H9 (cell line): ENCODE data around the gene INTS7. TPM values are rescaled to one million over a fixed set of nuclear protein-coding genes. Genes with fewer than 3 reads are reported as not detected.

ENCODE experiments used
- DNase-seq: peaks from one replicate; pipeline ENCODE4 v3.0.0-alpha.2; 2017
- H2AFZ ChIP-seq: one replicate; pipeline ENCODE4 v1.6.1; 2013; ENCODE audit warnings: mild to moderate bottlenecking, low read length, control low read depth, moderate library complexity
- H2AK5ac ChIP-seq: 2 replicates; pipeline ENCODE4 v1.6.1; 2013; ENCODE audit warnings: low read length, control low read depth, mixed read lengths; ENCODE audit not compliant: insufficient read length
- H2BK120ac ChIP-seq: one replicate; pipeline ENCODE4 v1.6.1; 2013; ENCODE audit warnings: low read depth, mild to moderate bottlenecking, low read length, control low read depth, inconsistent platforms; ENCODE audit not compliant: poor library complexity, severe bottlenecking
- H2BK12ac ChIP-seq: 2 replicates; pipeline ENCODE4 v1.6.1; 2013; ENCODE audit warnings: low read length, control low read depth, mixed read lengths, low read depth; ENCODE audit not compliant: insufficient read length
- H2BK15ac ChIP-seq: 2 replicates; pipeline ENCODE4 v1.6.1; 2013; ENCODE audit warnings: low read depth, low read length, control low read depth
- H2BK20ac ChIP-seq: one replicate; pipeline ENCODE4 v1.6.1; 2013; ENCODE audit warnings: low read depth, mild to moderate bottlenecking, low read length, control low read depth, inconsistent platforms; ENCODE audit not compliant: poor library complexity, severe bottlenecking
- H2BK5ac ChIP-seq: 2 replicates; pipeline ENCODE4 v1.6.1; 2013; ENCODE audit warnings: low read length, control low read depth, mixed read lengths; ENCODE audit not compliant: insufficient read length
- H3K14ac ChIP-seq: 2 replicates; pipeline ENCODE4 v1.6.1; 2013; ENCODE audit warnings: low read length, control low read depth; ENCODE audit not compliant: insufficient read depth
- H3K18ac ChIP-seq: 2 replicates; pipeline ENCODE4 v1.6.1; 2013; ENCODE audit warnings: low read depth, mild to moderate bottlenecking, mixed read lengths, low read length, control low read depth; ENCODE audit not compliant: insufficient read length
- H3K23ac ChIP-seq: 2 replicates; pipeline ENCODE4 v1.6.1; 2013; ENCODE audit warnings: low read length, control low read depth, mixed read lengths, low read depth; ENCODE audit not compliant: insufficient read length
- H3K23me2 ChIP-seq: 2 replicates; pipeline ENCODE4 v1.6.1; 2013; ENCODE audit warnings: low read depth, mild to moderate bottlenecking, mixed read lengths, low read length, control low read depth; ENCODE audit not compliant: insufficient read length, poor library complexity, severe bottlenecking
- H3K27ac ChIP-seq: 2 replicates; pipeline ENCODE4 v1.5.1; 2013; ENCODE audit warnings: low read length, control low read depth, mixed read lengths, low read depth; ENCODE audit not compliant: insufficient read length
- H3K27me3 ChIP-seq: 2 replicates; pipeline ENCODE4 v1.6.1; 2013; ENCODE audit warnings: low read length, control low read depth, inconsistent platforms; ENCODE audit not compliant: insufficient read depth
- H3K4ac ChIP-seq: 2 replicates; pipeline ENCODE4 v1.6.1; 2013; ENCODE audit warnings: low read depth, mild to moderate bottlenecking, control low read depth, inconsistent platforms, low read length, moderate library complexity
- H3K4me1 ChIP-seq: 2 replicates; pipeline ENCODE4 v1.6.1; 2013; ENCODE audit warnings: low read length, control low read depth, inconsistent platforms; ENCODE audit not compliant: insufficient read depth
- H3K4me2 ChIP-seq: 2 replicates; pipeline ENCODE4 v1.6.1; 2013; ENCODE audit warnings: low read length, control low read depth, mixed read lengths; ENCODE audit not compliant: insufficient read length, insufficient read depth
- H3K56ac ChIP-seq: 2 replicates; pipeline ENCODE4 v1.6.1; 2013; ENCODE audit warnings: low read depth, mild to moderate bottlenecking, mixed read lengths, low read length, control low read depth; ENCODE audit not compliant: insufficient read length
- H3K79me1 ChIP-seq: 2 replicates; pipeline ENCODE4 v1.6.1; 2013; ENCODE audit warnings: low read depth, mild to moderate bottlenecking, moderate library complexity, low read length, control low read depth, inconsistent platforms; ENCODE audit not compliant: insufficient read depth, poor library complexity, severe bottlenecking
- H3K79me2 ChIP-seq: 2 replicates; pipeline ENCODE4 v1.6.1; 2013; ENCODE audit warnings: low read length, control low read depth, inconsistent platforms; ENCODE audit not compliant: insufficient read depth
- H3K9ac ChIP-seq: 2 replicates; pipeline ENCODE4 v1.6.1; 2013; ENCODE audit warnings: low read length, control low read depth, mixed read lengths; ENCODE audit not compliant: insufficient read length; ENCODE audit errors: extremely low read depth
- H3K9me3 ChIP-seq: one replicate; pipeline ENCODE4 v1.6.1; 2013; ENCODE audit warnings: low read depth, low read length, inconsistent platforms; ENCODE audit not compliant: control insufficient read depth
- H3T11ph ChIP-seq: one replicate; pipeline ENCODE4 v1.6.1; 2013; ENCODE audit warnings: mild to moderate bottlenecking, low read length, control low read depth, inconsistent platforms
- H4K20me1 ChIP-seq: one replicate; pipeline ENCODE4 v1.6.1; 2013; ENCODE audit not compliant: control insufficient read depth, insufficient read length, insufficient read depth
- H4K5ac ChIP-seq: 2 replicates; pipeline ENCODE4 v1.6.1; 2013; ENCODE audit warnings: low read depth, mild to moderate bottlenecking, mixed read lengths, low read length, control low read depth; ENCODE audit not compliant: insufficient read length
- H4K8ac ChIP-seq: replicated peaks from 2 replicates; pipeline ENCODE4 v1.6.1; 2013; ENCODE audit warnings: low read length, control low read depth, mixed read lengths, low read depth; ENCODE audit not compliant: insufficient read length
- H4K91ac ChIP-seq: 2 replicates; pipeline ENCODE4 v1.6.1; 2013; ENCODE audit warnings: low read depth, mild to moderate bottlenecking, moderate library complexity, mixed read lengths, low read length, control low read depth; ENCODE audit not compliant: insufficient read length
- H3K27ac Mint-ChIP-seq, 3 experiments: 2 replicates in 2 of 3; 3 replicates in 1 of 3; pipeline ENCODE4 v1.8.0; 2020 to 2021; ENCODE audit warnings: mixed read lengths in 3 of 3, mild to moderate bottlenecking in 1 of 3, moderate library complexity in 1 of 3
- H3K27me3 Mint-ChIP-seq: 2 replicates; pipeline ENCODE4 v1.8.0; 2021; ENCODE audit warnings: low read depth, mild to moderate bottlenecking, moderate library complexity, mixed read lengths
- H3K36me3 Mint-ChIP-seq, 3 experiments: 2 replicates in 2 of 3; 3 replicates in 1 of 3; pipeline ENCODE4 v1.8.0; 2020 to 2021; ENCODE audit warnings: low read depth in 3 of 3, mixed read lengths in 3 of 3; ENCODE audit not compliant: insufficient read depth in 1 of 3
- H3K4me1 Mint-ChIP-seq, 2 experiments: 2 replicates each; pipeline ENCODE4 v1.8.0; 2020; ENCODE audit warnings: mixed read lengths in 2 of 2
- H3K4me3 Mint-ChIP-seq, 2 experiments: 2 replicates in 1 of 2; 3 replicates in 1 of 2; pipeline ENCODE4 v1.8.0; 2020 to 2021; ENCODE audit warnings: mild to moderate bottlenecking in 2 of 2, mixed read lengths in 2 of 2, moderate library complexity in 1 of 2
- H3K9me3 Mint-ChIP-seq, 2 experiments: 2 replicates in 1 of 2; 3 replicates in 1 of 2; pipeline ENCODE4 v1.8.0; 2020; ENCODE audit warnings: mild to moderate bottlenecking in 2 of 2, mixed read lengths in 2 of 2, moderate library complexity in 1 of 2
- WGBS: extraction: QIAGEN DNeasy Blood & Tissue Kit; methylation state at CpG from one replicate; pipeline ENCODE4 v1.1.7; 2013; ENCODE audit warnings: missing lambda C conversion rate, low lambda C conversion rate, mixed read lengths; ENCODE audit not compliant: insufficient read length; ENCODE audit errors: extremely low coverage; 5-methylcytosine and 5-hydroxymethylcytosine counted together
- total RNA-seq: library from RNA; stranded (reverse); gene quantifications from 2 replicates; pipeline ENCODE4 v1.2.1, GENCODE V29; 2021
- TF ChIP-seq, protein P1 (sequence below): fragments of 200-600 bp; sonication (generic); conservative IDR thresholded peaks from 3 replicates; pipeline ENCODE4 v1.8.0; 2021; ENCODE audit warnings: antibody characterized with exemption, mild to moderate bottlenecking

Gene INTS7
- total RNA-seq, 1 experiment from 2014 or later: 32.3 TPM

GRCh38 chr1:211896958-211897357 lies 138.4 kb downstream of the INTS7 start:
- Histone ChIP-seq H3K4ac (no peak overlapping the region), H3K18ac (no peak overlapping the region), H3K4me2 (no peak overlapping the region), H4K5ac (no peak overlapping the region), H2AFZ (no peak overlapping the region), H2BK12ac (no peak overlapping the region), H3K23ac (no peak overlapping the region), H4K91ac (no peak overlapping the region), H3K23me2 (no peaks in the 10 kb centered on the region), H4K20me1 (no peaks in the 10 kb centered on the region), H3K79me2 (no peaks in the 10 kb centered on the region; the same call in 1 of the 2 replicates), H3T11ph (no peak overlapping the region), H3K27ac (no peak overlapping the region), H4K8ac (no peak overlapping the region), H3K79me1 (no peaks in the 10 kb centered on the region), H2BK15ac (no peak overlapping the region), H3K14ac (no peak overlapping the region), H3K4me1 (no peaks in the 10 kb centered on the region), H2BK120ac (no peak overlapping the region), H2AK5ac (no peak overlapping the region), H2BK5ac (no peak overlapping the region), H3K56ac (no peak overlapping the region), H3K9me3 (peaks cover 4% of the 10 kb centered on the region), H3K27me3 (no peaks in the 10 kb centered on the region), H3K9ac (no peak overlapping the region), H2BK20ac (no peak overlapping the region)
- peaks cover 1% of the 10 kb centered on the region in 2 experiments; a peak in 4 of 5 replicates for H3K9me3 Mint-ChIP-seq
- no CpG with 5 or more reads among the region's 9 CpGs for WGBS
- H3K4me3 Mint-ChIP-seq: no peak overlapping the region
- H3K36me3 Mint-ChIP-seq: peaks cover 0 to 4% (median 3%) of the 10 kb centered on the region in 3 experiments; a peak in 3 of 7 replicates
- no peak overlapping the region for H3K27ac Mint-ChIP-seq
- no peaks in the 10 kb centered on the region; the same call in 1 of the 2 replicates for H3K27me3 Mint-ChIP-seq
- no peak for DNase-seq
- TF ChIP-seq, protein P1, sequence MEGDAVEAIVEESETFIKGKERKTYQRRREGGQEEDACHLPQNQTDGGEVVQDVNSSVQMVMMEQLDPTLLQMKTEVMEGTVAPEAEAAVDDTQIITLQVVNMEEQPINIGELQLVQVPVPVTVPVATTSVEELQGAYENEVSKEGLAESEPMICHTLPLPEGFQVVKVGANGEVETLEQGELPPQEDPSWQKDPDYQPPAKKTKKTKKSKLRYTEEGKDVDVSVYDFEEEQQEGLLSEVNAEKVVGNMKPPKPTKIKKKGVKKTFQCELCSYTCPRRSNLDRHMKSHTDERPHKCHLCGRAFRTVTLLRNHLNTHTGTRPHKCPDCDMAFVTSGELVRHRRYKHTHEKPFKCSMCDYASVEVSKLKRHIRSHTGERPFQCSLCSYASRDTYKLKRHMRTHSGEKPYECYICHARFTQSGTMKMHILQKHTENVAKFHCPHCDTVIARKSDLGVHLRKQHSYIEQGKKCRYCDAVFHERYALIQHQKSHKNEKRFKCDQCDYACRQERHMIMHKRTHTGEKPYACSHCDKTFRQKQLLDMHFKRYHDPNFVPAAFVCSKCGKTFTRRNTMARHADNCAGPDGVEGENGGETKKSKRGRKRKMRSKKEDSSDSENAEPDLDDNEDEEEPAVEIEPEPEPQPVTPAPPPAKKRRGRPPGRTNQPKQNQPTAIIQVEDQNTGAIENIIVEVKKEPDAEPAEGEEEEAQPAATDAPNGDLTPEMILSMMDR: no peak
- H3K4me1 Mint-ChIP-seq: peaks cover 3 to 8% of the 10 kb centered on the region in 2 experiments
